ENCODE measurements around the gene DNM2.
"Not testable (repeated sequence)": the region's sequence is repeated elsewhere in the genome, so short reads cannot be mapped to it uniquely, and the experiment has no call there.

DNM2 gene

DNA sequence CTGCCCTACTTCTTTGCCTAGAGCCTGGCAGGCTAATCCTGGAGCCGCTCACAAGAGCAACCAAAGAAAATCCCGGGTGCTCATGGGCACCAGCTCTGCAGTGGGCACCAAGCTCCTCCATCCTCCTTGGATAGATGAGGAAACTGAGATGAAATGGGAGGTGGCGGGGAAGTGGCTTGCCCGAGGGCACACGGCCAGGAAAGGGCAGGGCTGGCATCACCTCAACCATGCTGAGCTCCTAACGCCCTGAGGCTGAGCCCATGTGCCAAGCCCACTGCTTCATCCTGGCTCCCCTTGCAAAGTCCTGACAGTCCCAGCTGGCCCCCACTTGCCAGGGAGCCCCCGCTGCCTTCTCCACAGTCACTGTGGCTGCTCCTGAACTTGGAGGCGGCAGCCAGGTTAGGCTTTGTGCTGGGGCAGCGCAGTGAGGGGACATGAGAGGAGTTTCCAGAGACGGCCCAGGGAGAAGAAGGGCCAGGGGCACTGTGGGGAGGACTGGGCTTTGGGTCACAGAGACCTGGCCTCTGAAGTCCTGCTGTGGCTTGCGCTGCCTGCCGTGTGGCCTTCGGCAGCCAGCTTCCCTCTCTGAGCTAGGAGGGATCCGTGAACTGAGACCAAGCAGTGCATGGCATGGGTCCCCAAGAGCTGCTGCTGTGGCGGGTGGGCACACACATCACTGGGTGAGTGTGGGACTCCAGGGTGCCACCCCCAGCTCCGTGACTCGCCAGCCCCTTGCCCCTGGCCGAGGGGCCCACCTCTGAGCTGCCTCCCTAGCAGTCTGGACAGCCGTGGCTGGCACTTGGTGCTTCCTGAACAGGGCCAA lies 100.6 kb downstream of the DNM2 start:
- DNase-seq, result no peak

GRCh38 chr19:10819124-10820060 lies 101.5 kb downstream of the DNM2 start:
- DNase-seq, result no peak

GRCh38 chr19:10820173-10820572 lies 102.3 kb downstream of the DNM2 start:
- no peak for DNase-seq

GRCh38 chr19:10823690-10824089 lies 105.8 kb downstream of the DNM2 start:
- DNase-seq, result no peak

DNA sequence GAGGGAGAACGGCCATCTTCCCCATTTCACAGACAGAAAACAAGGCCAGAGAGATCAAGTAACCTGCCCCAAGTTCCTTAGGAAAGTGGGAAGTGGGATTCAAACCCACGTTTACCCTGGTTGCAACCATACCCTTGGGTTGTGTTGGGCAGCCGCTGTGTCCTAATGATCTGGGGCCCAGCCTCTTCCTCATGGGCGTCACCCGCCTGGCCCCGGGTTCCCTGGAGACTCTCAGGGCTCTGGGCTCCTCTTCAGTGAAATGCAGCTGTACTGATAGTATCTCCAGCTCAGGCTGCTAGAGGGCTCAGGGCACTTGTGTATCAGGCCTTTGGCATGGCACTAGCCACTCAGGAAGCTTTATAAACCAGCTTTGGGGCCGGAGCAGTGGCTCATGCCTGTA lies 108.4 kb downstream of the DNM2 start:
- DNase-seq, result no peak

DNA sequence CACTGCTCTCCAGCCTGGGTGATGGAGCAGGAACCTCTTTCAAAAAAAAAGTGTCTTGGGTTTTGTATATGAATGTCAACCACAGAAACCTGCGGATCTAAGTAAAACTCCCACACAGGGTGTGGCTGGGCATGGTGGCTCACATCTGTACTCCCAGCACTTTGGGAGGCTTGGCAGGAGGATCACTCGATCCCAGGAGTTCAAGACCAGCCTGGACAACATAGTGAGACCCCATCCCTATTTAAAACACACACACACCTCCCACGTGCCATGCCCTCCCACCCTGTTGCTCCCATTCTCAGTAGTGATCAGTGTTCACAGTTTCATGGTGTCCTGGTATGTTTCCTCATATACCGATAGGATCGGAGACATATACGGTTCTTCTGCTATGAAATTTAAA lies 109.0 kb downstream of the DNM2 start:
- no peak for DNase-seq

DNA sequence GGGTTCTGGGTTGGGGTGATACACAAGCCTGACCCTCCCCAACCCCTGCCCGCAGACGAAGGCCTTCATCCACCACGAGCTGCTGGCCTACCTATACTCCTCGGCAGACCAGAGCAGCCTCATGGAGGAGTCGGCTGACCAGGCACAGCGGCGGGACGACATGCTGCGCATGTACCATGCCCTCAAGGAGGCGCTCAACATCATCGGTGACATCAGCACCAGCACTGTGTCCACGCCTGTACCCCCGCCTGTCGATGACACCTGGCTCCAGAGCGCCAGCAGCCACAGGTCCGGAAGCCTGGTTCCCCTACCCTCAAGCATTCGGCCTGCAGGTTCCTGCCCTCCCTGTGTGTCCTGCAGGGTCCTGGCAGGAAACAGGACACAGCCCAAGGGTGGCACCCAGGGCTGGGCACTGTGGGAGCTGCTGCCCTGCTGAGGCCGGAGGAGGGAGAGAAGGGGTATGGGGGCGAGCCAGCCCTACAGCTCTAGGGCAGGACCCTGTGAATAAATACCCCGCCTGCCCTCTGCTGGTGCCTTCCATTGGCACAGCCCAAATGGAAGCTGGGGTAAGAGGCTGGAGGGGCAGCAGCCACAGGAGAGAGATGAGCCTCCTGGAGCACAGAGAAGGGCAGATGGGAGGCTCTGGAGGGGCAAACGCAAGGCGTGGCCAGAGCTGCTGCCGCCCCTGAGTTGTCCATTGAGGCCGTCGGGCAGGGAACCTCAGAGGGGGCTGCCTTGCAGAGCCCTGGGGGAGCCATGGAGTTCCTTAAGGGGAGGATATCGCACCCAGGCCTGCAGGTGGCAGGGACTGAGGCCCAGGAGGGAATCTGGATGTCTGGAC lies 111.3 kb downstream of the DNM2 start:
- DNase-seq, result no peak

DNA sequence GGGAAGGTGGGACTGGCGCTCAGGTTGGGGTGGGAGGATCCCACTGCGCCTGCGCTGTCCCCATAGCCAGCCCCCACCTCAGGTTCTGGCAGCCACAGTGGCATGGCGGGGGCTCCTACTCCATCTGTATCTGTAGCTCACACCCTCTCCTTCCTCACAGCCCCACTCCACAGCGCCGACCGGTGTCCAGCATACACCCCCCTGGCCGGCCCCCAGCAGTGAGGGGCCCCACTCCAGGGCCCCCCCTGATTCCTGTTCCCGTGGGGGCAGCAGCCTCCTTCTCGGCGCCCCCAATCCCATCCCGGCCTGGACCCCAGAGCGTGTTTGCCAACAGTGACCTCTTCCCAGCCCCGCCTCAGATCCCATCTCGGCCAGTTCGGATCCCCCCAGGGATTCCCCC lies 112.1 kb downstream of the DNM2 start:
- DNase-seq, result no peak

DNA sequence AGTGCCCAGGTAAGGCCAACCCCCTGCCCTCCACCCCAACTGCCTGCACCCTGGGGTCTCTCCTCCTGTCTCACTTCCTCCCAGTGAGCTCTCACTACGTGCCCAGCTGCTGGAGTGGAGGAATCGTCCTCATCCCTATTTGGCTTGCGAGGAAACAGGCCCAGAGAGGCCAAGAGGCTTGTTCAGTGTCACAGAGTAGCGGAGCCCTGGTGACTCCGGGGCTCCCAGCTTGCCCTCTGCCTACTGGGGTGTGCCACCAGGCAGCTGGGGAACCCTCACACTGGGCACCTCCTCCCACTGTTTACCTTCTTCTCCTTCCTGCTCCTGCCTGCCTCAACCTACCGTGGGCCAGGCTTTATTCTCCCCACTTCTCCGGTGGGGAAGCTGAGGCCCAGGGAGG lies 112.5 kb downstream of the DNM2 start:
- no peak for DNase-seq

DNA sequence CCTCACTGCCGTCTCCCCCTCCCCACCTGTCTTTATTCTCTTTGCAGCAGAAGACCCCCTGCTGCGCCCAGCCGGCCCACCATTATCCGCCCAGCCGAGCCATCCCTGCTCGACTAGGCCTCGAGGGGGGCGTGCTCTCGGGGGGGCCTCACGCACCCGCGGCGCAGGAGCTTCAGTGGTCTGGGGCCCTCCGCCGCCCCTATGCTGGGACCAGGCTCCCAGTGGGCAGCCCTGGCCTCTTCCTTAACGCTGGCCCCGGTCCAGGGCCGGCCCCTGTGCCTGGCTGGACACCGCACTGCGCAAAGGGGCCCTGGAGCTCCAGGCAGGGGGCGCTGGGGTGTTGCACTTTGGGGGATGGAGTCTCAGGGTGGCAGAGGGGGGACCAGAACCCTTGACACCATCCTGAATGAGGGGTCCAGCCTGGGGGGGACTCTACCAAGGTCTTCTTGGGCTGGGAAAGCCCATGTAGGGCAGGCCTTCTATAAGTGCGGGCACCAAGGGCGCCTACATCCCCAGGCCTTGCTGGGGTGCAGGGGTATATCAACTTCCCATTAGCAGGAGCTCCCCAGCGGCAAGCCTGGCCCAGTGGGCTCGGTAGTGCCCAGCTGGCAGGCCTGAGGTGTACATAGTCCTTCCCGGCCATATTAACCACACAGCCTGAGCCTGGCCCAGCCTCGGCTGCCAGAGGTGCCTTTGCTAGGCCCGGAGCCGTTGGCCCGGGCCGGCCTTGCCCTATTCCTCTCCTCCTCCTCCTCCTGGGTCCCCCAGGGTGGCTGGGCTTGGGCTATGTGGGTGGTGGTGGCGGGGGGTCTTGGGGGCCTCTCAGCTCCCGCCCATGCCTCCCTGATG lies 113.3 kb downstream of the DNM2 start:
- no peak for DNase-seq

- DNase-seq, result no peak
These were observed 114.4 kb downstream of the DNM2 start for GRCh38 chr19:10831987-10832938.

DNA sequence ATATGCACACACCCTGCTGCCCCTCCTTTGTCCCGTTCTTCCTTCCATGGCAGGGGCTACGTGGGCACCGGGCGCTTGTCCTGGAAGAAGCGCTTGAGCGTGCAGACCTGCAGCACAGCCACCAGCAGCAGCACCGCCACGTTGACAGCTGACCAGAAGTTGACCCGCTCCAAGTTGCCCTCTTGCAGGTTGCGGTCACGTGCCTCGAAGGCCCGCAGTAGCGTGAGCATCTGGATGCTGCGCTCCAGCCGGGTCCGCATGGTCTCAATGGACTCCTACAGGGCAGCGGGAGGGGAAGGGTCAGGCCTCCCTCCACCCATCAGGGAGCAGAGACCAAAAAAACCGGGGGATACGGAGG lies 115.0 kb downstream of the DNM2 start:
- no peak for DNase-seq

DNA sequence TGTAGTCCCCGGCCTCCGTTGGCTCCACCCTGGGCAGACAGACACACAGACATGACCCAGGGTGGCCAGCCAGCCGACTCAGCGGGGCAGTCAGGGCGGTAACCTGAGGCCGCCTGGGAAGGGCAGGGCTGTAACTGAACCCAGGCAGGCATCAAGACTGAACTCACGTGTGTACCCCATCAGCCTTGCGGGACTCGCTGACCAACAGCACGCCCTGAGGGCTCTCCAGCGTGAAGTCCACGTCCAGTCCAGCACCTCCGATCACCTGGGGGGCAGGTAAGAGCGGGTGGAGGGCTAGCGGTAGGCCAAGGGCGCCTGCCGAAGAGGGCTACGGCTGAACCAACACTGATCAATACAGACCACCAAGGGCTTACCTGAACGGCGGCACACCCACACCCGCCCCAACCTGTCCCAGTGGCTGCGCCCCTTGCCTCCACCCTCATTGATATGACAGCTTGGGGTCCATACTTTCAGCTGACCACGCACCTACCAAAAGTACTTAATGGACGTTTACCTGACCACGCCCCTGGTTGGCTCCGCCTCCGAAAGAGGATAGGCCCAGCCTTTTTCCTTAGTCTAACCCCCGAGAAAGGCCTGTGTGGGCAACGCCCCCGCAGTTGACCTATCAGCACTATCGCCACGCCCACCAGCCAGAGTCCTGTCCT lies 117.3 kb downstream of the DNM2 start:
- DNase-seq, result peak; percentile 96

GRCh38 chr19:10835754-10836478 lies 118.0 kb downstream of the DNM2 start, which contains the start of gene TMED1:
TSS of gene TMED1 (minus strand) at chr19:10836212. CDS start at chr19:10836191, 21 bp downstream.
- DNase-seq, result peak; percentile 85

- DNase-seq, result no peak
These were observed 118.8 kb downstream of the DNM2 start for GRCh38 chr19:10836479-10837330.

GRCh38 chr19:10837649-10838048 lies 119.8 kb downstream of the DNM2 start:
- not testable (repeated sequence) for DNase-seq

- no peak for DNase-seq
These were observed 120.5 kb downstream of the DNM2 start for GRCh38 chr19:10838377-10838776.
